ENCODE measurements around the gene NCMAP.

- TF ChIP-seq CTCF (conservative IDR thresholded peaks at IDR 0.05; ENCODE audit: low read length) (no peak), EZH2phosphoT487 (IDR thresholded peaks at IDR 0.05; ENCODE audit: borderline replicate concordance, low read depth, low read length) (no peak)
Observed at GRCh38 chr1:24632832-24633175, 76.9 kb downstream of the NCMAP start.

Data from OCI-LY7 (cell line).